Adrenal gland (tissue), 12 donors: ENCODE data around the gene VSIG10. TPM values are rescaled to one million over a fixed set of nuclear protein-coding genes. Genes with fewer than 3 reads are reported as not detected.
A peak's percentile ranks its signal among the peaks of the same experiment; 100 is the strongest.

ENCODE experiments used
- DNase-seq, 7 donors: peaks; one replicate each; pipeline ENCODE4 v3.0.0-alpha.2; 2019 to 2020
- H3K27ac ChIP-seq, 5 donors: fragments of 200-600 bp; sonication (generic) in 4 of 5; 1 replicate in 3 of 5; 2 replicates in 2 of 5; pipeline versions ENCODE4 v1.5.1 to v1.8.0; 2016 to 2020; ENCODE audit warnings: mild to moderate bottlenecking in 1 of 5
- H3K27me3 ChIP-seq: fragments of 200-600 bp; 2 replicates; pipeline ENCODE4 v1.8.0; 2021
- H3K36me3 ChIP-seq, 2 donors: fragments of 200-600 bp; replicated peaks in 1 of 2; 1 replicate in 1 of 2; 2 replicates in 1 of 2; pipeline versions ENCODE4 v1.5.1 to v1.8.0; 2018 to 2022
- H3K4me1 ChIP-seq, 2 donors: fragments of 200-600 bp; replicated peaks in 1 of 2; 1 replicate in 1 of 2; 2 replicates in 1 of 2; pipeline versions ENCODE4 v1.5.1 to v1.8.0; 2018 to 2021
- H3K4me3 ChIP-seq, 4 donors: fragments of 200-600 bp; sonication (generic) in 3 of 4; one replicate each; pipeline ENCODE4 v1.5.1; 2016 to 2018
- H3K9me3 ChIP-seq, 3 donors: fragments of 200-600 bp; sonication (generic) in 1 of 3; replicated peaks in 1 of 3; 1 replicate in 2 of 3; 2 replicates in 1 of 3; pipeline versions ENCODE4 v1.5.1 to v1.8.0; 2016 to 2021
- CTCF ChIP-seq, 6 experiments: fragments of 450-650 bp in 4 of 6; fragments of 200-600 bp in 2 of 6; sonication (generic) in 1 of 6; IDR thresholded peaks; 1 replicate in 5 of 6; 2 replicates in 1 of 6; pipeline versions ENCODE4 v1.5.1 to v1.8.0; 2016 to 2021; ENCODE audit warnings: antibody characterized with exemption in 6 of 6, mild to moderate bottlenecking in 2 of 6, moderate library complexity in 1 of 6
- POLR2A ChIP-seq, 2 donors: fragments of 450-650 bp; IDR thresholded peaks; one replicate each; pipeline ENCODE4 v1.6.1; 2017; ENCODE audit warnings: antibody characterized with exemption in 2 of 2, mild to moderate bottlenecking in 2 of 2, moderate library complexity in 1 of 2
- WGBS, 4 donors: extraction: QIAGEN DNeasy Blood & Tissue Kit in 2 of 4; methylation state at CpG; one replicate each; pipeline versions ENCODE4 v1.1.5 to v1.1.7; 2013 to 2017; 5-methylcytosine and 5-hydroxymethylcytosine counted together
- intact Hi-C, 2 donors: fragments of 100-400 bp; cut with DNase I; formaldehyde crosslinking; loops; one replicate each; pipeline versions ENCODE4 v1.14.1 to v1.15.0; 2022 to 2023
- polyA plus RNA-seq, 3 donors: library from polyadenylated mRNA; stranded (reverse); fragments of 200-250 nt in 2 of 3; fragments of 350-450 nt in 1 of 3; fragmentation: Illumina TruSeq in 1 of 3; extraction: RNeasy Lipid Tissue Mini Kit (QIAGEN cat#74804) in 1 of 3; gene quantifications; one replicate each; pipeline ENCODE4 v1.2.3, GENCODE V29; 2013 to 2014
- total RNA-seq, 9 donors: library from RNA; depleted of rRNA in 4 of 9; stranded (reverse); fragments of >200 nt in 4 of 9; fragments of 120-200 nt in 1 of 9; fragmentation: NEBNext Ultra II Directional in 1 of 9; extraction: Animal tissue kit (Norgen Biotek cat#: 25700) in 1 of 9; gene quantifications; one replicate each; pipeline versions ENCODE4 v1.1.0 to v1.2.4, GENCODE V29; 2013 to 2023
- donor health status: healthy with polysubstance abuse.
- donor health status: Bipolar disorder and iron deficiency.
- donor health status: DM: yes; HTN: yes; CAD: no.
- donor health status: DM: no; HTN: no; CAD: no.
- donor health status: DM: no; HTN: no; CAD: no.
- donor health status: DM: yes; HTN: yes; CAD: no.

The VSIG10 gene
- total and polyA plus RNA-seq, 12 donors, result 22.6 to 87.6 (median 53.0) TPM

GRCh38 chr12:118055865-118056773, 47.7 kb downstream of the VSIG10 start:
- peak overlapping the region in 3 of 5 donors; percentile 38 to 55 (median 39) for H3K27ac ChIP-seq
- DNase-seq, result peak in 2 of 7 donors; percentile 12 to 19
- H3K27me3 ChIP-seq, result no peaks in the 10 kb centered on the region
- peaks cover 0 to 5% of the 10 kb centered on the region in 2 donors for H3K36me3 ChIP-seq
- no peak overlapping the region for H3K4me3 ChIP-seq
- no peak for TF ChIP-seq CTCF (IDR thresholded peaks at IDR 0.05)
- TF ChIP-seq POLR2A (IDR thresholded peaks at IDR 0.05), result no peak
- H3K4me1 ChIP-seq, result peaks cover 13 to 54% of the 10 kb centered on the region in 2 donors
- 74 to 77% (median 76%) methylated on average over 13 of the region's 13 CpGs for WGBS, 4 donors
- no peaks in the 10 kb centered on the region for H3K9me3 ChIP-seq
- intact Hi-C loops, result no loop called here

GRCh38 chr12:118055144-118055557, 48.7 kb downstream of the VSIG10 start:
- peak; percentile 34 to 83 (median 66) for DNase-seq
- no peaks in the 10 kb centered on the region for H3K9me3 ChIP-seq
- peaks cover 0 to 15% of the 10 kb centered on the region in 2 donors for H3K36me3 ChIP-seq
- H3K27me3 ChIP-seq, result no peaks in the 10 kb centered on the region
- TF ChIP-seq POLR2A (IDR thresholded peaks at IDR 0.05), result no peak
- peak; percentile 39 to 63 (median 50) for TF ChIP-seq CTCF (IDR thresholded peaks at IDR 0.05)
- H3K4me3 ChIP-seq, result no peak overlapping the region
- H3K27ac ChIP-seq, result peak overlapping the region in 3 of 5 donors; percentile 38 to 67 (median 39)
- intact Hi-C loops, result no loop called here
- 32 to 46% (median 37%) methylated on average over 2 of the region's 2 CpGs for WGBS, 4 donors
- H3K4me1 ChIP-seq, result peaks cover 13 to 56% of the 10 kb centered on the region in 2 donors

GRCh38 chr12:118053071-118053985, 50.5 kb downstream of the VSIG10 start:
- intact Hi-C loops, result no loop called here
- peak overlapping the region; percentile 67 to 91 (median 76) for H3K27ac ChIP-seq
- WGBS, 4 donors, result 87 to 92% (median 89%) methylated on average over 10 of the region's 10 CpGs
- no peak for DNase-seq
- TF ChIP-seq CTCF (IDR thresholded peaks at IDR 0.05) (no peak), POLR2A (IDR thresholded peaks at IDR 0.05) (no peak)
- no peaks in the 10 kb centered on the region for H3K27me3 ChIP-seq
- H3K4me1 ChIP-seq, result peaks cover 10 to 47% of the 10 kb centered on the region in 2 donors
- peaks cover 0 to 24% of the 10 kb centered on the region in 2 donors for H3K36me3 ChIP-seq
- no peak overlapping the region for H3K4me3 ChIP-seq
- no peaks in the 10 kb centered on the region for H3K9me3 ChIP-seq
